Panc1 (cell line): ENCODE results near the gene CDH23. TPM values are rescaled to one million over a fixed set of nuclear protein-coding genes. Genes with fewer than 3 reads are reported as not detected.

ENCODE experiments used
- ATAC-seq: fragments of 200-7000 bp; cut with Tn5 transposase; 2 replicates; pipeline ENCODE4 v1.9.1; 2020; ENCODE audit warnings: mild to moderate bottlenecking, moderate library complexity
- BruUV-seq: library from RNA; stranded (reverse); fragments of 400-500 nt; replicated peaks from 2 replicates; lab custom pipeline; 2021; lab: Mats Ljungman, UMichigan
- CTCF ChIA-PET: fragments of 300-600 bp; sonication (Branson Sonifier 250); formaldehyde crosslinking; loops from one replicate; lab custom pipeline; 2022; ENCODE audit warnings: antibody characterized with exemption; lab: Charles Lee
- POLR2A ChIA-PET: fragments of 300-600 bp; sonication (Branson Sonifier 250); formaldehyde crosslinking; loops from one replicate; lab custom pipeline; 2022; ENCODE audit warnings: antibody characterized with exemption; lab: Charles Lee
- DNase-seq: peaks from one replicate; pipeline ENCODE4 v3.0.0-alpha.2; 2010; ENCODE audit warnings: low read depth, low spot score
- H3K27ac ChIP-seq: 2 replicates; pipeline ENCODE4 v1.5.1; 2011; ENCODE audit warnings: mild to moderate bottlenecking, low read length, inconsistent platforms
- H3K27me3 ChIP-seq: fragments of 200-500 bp; sonication (Bioruptor generic); 2 replicates; pipeline ENCODE4 v1.6.0; 2014; ENCODE audit warnings: low read length, inconsistent platforms; ENCODE audit not compliant: control insufficient read depth, insufficient read depth
- H3K36me3 ChIP-seq: fragments of 200-500 bp; sonication (Bioruptor generic); 2 replicates; pipeline ENCODE4 v1.5.1; 2014; ENCODE audit warnings: inconsistent platforms, mild to moderate bottlenecking, low read length, moderate library complexity; ENCODE audit not compliant: control insufficient read depth, insufficient read depth
- H3K4me1 ChIP-seq: 2 replicates; pipeline ENCODE4 v1.5.1; 2011; ENCODE audit warnings: inconsistent platforms, mild to moderate bottlenecking, low read length, moderate library complexity; ENCODE audit not compliant: control insufficient read depth, insufficient read depth
- H3K4me3 ChIP-seq, 2 experiments: 2 replicates each; pipeline ENCODE4 v1.5.1; 2011 to 2012; ENCODE audit warnings: low read depth in 2 of 2, low read length in 2 of 2, mild to moderate bottlenecking in 2 of 2, inconsistent platforms in 1 of 2, moderate library complexity in 1 of 2
- H3K9me3 ChIP-seq: fragments of 200-500 bp; sonication (Bioruptor generic); 2 replicates; pipeline ENCODE4 v1.5.1; 2014; ENCODE audit warnings: low read depth, mild to moderate bottlenecking, inconsistent platforms, low read length, moderate library complexity; ENCODE audit not compliant: control insufficient read depth, insufficient read depth
- CTCF ChIP-seq: fragments of 450-650 bp; IDR thresholded peaks from 2 replicates; pipeline ENCODE4 v1.5.1; 2017; ENCODE audit warnings: mild to moderate bottlenecking
- POLR2AphosphoS5 ChIP-seq: IDR thresholded peaks from 2 replicates; pipeline ENCODE4 v1.6.1; 2012; ENCODE audit warnings: mild to moderate bottlenecking, low read depth, low read length, moderate library complexity
- REST ChIP-seq, 2 experiments: IDR thresholded peaks; 2 replicates each; pipeline ENCODE4 v1.6.1; 2011 to 2012; ENCODE audit warnings: low read depth in 2 of 2, control low read depth in 1 of 2, low read length in 1 of 2, mild to moderate bottlenecking in 1 of 2, moderate library complexity in 1 of 2; ENCODE audit not compliant: insufficient read depth in 1 of 2
- SIN3A ChIP-seq: IDR thresholded peaks from 2 replicates; pipeline ENCODE4 v1.6.1; 2012; ENCODE audit warnings: low read depth, mild to moderate bottlenecking, low read length, moderate library complexity, borderline replicate concordance; ENCODE audit not compliant: insufficient read depth
- TCF7L2 ChIP-seq: IDR thresholded peaks from 2 replicates; pipeline ENCODE4 v1.6.1; 2011; ENCODE audit warnings: mild to moderate bottlenecking, low read depth, low read length, inconsistent platforms
- in situ Hi-C: cut with HindIII; loops from 2 replicates; pipeline ENCODE4 v1.10.0; 2016; ENCODE audit warnings: low sequenced_read_pairs, low pct_unique_long_range_greater_than_20kb
- intact Hi-C: fragments of 100-400 bp; cut with micrococcal nuclease; formaldehyde crosslinking; loops from one replicate; pipeline ENCODE4 v1.10.0; 2022; ENCODE audit not compliant: unreplicated experiment
- total RNA-seq: library from RNA; stranded (reverse); gene quantifications from one replicate; pipeline ENCODE4 v1.2.1, GENCODE V29; 2021; ENCODE audit not compliant: unreplicated experiment

Gene CDH23
- total RNA-seq, 1 experiment from 2014 or later: 2.7 TPM

GRCh38 chr10:71740069-71740653 is 343.4 kb downstream of the CDH23 start:
- H3K9me3 ChIP-seq: no peaks in the 10 kb centered on the region
- in situ Hi-C loops: no loop called here

GRCh38 chr10:71741029-71741428 is 344.3 kb downstream of the CDH23 start:
- CTCF ChIA-PET: no interaction called here
- no peak overlapping the region for H3K27ac ChIP-seq
- TF ChIP-seq POLR2AphosphoS5: no peak
- TF ChIP-seq CTCF: no peak
- no peak for TF ChIP-seq SIN3A
- no peak for TF ChIP-seq TCF7L2
- TF ChIP-seq REST (IDR thresholded peaks at IDR 0.05; ENCODE audit: insufficient read depth in 1 of 2, low read depth in 2 of 2, low read length in 1 of 2): no peak
- DNase-seq (no peak), ATAC-seq (no peak)
- intact Hi-C loops (no loop called here), in situ Hi-C loops (no loop called here)
- no TSS peak for BruUV-seq
- H3K27me3 ChIP-seq: no peaks in the 10 kb centered on the region
- H3K36me3 ChIP-seq: no peaks in the 10 kb centered on the region
- no peak overlapping the region for H3K4me3 ChIP-seq
- no peaks in the 10 kb centered on the region for H3K9me3 ChIP-seq
- POLR2A ChIA-PET: no interaction called here
- 0 out of 2 replicates have a peak, but pooled peaks cover 4% of the 10 kb centered on the region for H3K4me1 ChIP-seq

More at GRCh38 chr10:71740069-71740653, 343.4 kb downstream of the CDH23 start:
- no TSS peak for BruUV-seq
- Histone ChIP-seq H3K36me3 (no peaks in the 10 kb centered on the region), H3K4me1 (0 out of 2 replicates have a peak, but pooled peaks cover 4% of the 10 kb centered on the region), H3K27me3 (no peaks in the 10 kb centered on the region), H3K4me3 (no peak overlapping the region), H3K27ac (no peak overlapping the region)
- ATAC-seq (peak; percentile 62), DNase-seq (no peak)
- intact Hi-C loops: no loop called here
- ChIA-PET POLR2A (no interaction called here), CTCF (no interaction called here)
- TF ChIP-seq TCF7L2 (no peak), SIN3A (no peak), CTCF (no peak), POLR2AphosphoS5 (no peak), REST (IDR thresholded peaks at IDR 0.05; ENCODE audit: insufficient read depth in 1 of 2, low read depth in 2 of 2, low read length in 1 of 2) (no peak)
